ENCODE measurements around the gene BACH1. TPM values are rescaled to one million over a fixed set of nuclear protein-coding genes. Genes with fewer than 3 reads are reported as not detected.
A peak's percentile ranks its signal among the peaks of the same experiment; 100 is the strongest.
"Not testable (repeated sequence)": the region's sequence is repeated elsewhere in the genome, so short reads cannot be mapped to it uniquely, and the experiment has no call there.

Gene BACH1
- total and polyA plus RNA-seq, 10 of the 15 experiments (the other 5 are each of a cell fraction or from before 2014, with no cell fraction given) = 3.2 to 25.7 (median 10.5) TPM

GRCh38 chr21:29253861-29254260, 44.9 kb upstream of the BACH1 start:
- TF ChIP-seq CBX3 (IDR thresholded peaks at IDR 0.05; ENCODE audit: borderline replicate concordance, low read depth) = 0 out of 2 replicates have a peak, but pooled peaks have one; percentile 44
- H3K27ac ChIP-seq (ENCODE audit: control insufficient read depth, insufficient read depth); CTCF ChIA-PET; POLR2A ChIA-PET; H3K4me2 ChIP-seq (ENCODE audit: control insufficient read depth, insufficient read depth); H4K20me1 ChIP-seq (ENCODE audit: control insufficient read depth, insufficient read depth); H2AFZ ChIP-seq (ENCODE audit: control insufficient read depth, low read depth, low read length); H3K9ac ChIP-seq (ENCODE audit: control insufficient read depth, insufficient read depth, low read length); H3K36me3 ChIP-seq (ENCODE audit: control insufficient read depth in 2 of 2, insufficient read depth in 2 of 2, low read length in 1 of 2); H3K4me3 ChIP-seq; in situ Hi-C loops (cut with MboI); H3K27me3 ChIP-seq (replicated peaks in 1 of 2; ENCODE audit: control insufficient read depth in 2 of 2, insufficient read depth in 2 of 2, low read length in 1 of 2); ATAC-seq; intact Hi-C loops (cut with micrococcal nuclease; ENCODE audit: unreplicated experiment); BruUV-seq (replicated peaks); DNase-seq (ENCODE audit: low read depth, low spot score); H3K79me2 ChIP-seq (ENCODE audit: control insufficient read depth, insufficient read depth, low read length); FAIRE-seq; H3K4me1 ChIP-seq (ENCODE audit: control insufficient read depth, insufficient read depth, low read length): not testable (repeated sequence)
- peaks cover 15% of the 10 kb centered on the region for H3K9me3 ChIP-seq (replicated peaks; ENCODE audit: control insufficient read depth, insufficient read depth, low read length)
- ChIA-PET SMC1A (ENCODE audit: uncharacterized antibody, unreplicated experiment) (interaction anchor here (1.4 to 1.5 kb wide), 2 partner anchors 9 to 34 kb away, joined by 4 to 7 read pairs; no protein-coding TSS in a partner anchor), RAD21 (ENCODE audit: unreplicated experiment) (interaction anchor here (0.6 kb wide), 1 partner anchor 150 kb away, joined by 3 read pairs; no protein-coding TSS in a partner anchor)

GRCh38 chr21:29254550-29254949, 44.2 kb upstream of the BACH1 start:
- no peaks in the 10 kb centered on the region for H3K27me3 ChIP-seq (replicated peaks in 1 of 2; ENCODE audit: control insufficient read depth in 2 of 2, insufficient read depth in 2 of 2, low read length in 1 of 2)
- no peak overlapping the region for H2AFZ ChIP-seq (ENCODE audit: control insufficient read depth, low read depth, low read length)
- intact Hi-C loops (cut with micrococcal nuclease; ENCODE audit: unreplicated experiment) = no loop called here
- in situ Hi-C loops (cut with MboI) = no loop called here
- FAIRE-seq (no peak), ATAC-seq (no peak), DNase-seq (ENCODE audit: low read depth, low spot score) (no peak)
- ChIA-PET POLR2A (no interaction called here), CTCF (interaction anchor here (1.6 kb wide), 1 partner anchor 9 kb away, joined by 7 read pairs; no protein-coding TSS in a partner anchor), SMC1A (ENCODE audit: uncharacterized antibody, unreplicated experiment) (interaction anchor here (0.8 to 1.5 kb wide), 3 partner anchors 9 to 46 kb away, joined by 3 to 7 read pairs (median 4); no protein-coding TSS in a partner anchor), RAD21 (ENCODE audit: unreplicated experiment) (no interaction called here)
- no peaks in the 10 kb centered on the region for H3K79me2 ChIP-seq (ENCODE audit: control insufficient read depth, insufficient read depth, low read length)
- peaks cover 11% of the 10 kb centered on the region for H3K9me3 ChIP-seq (replicated peaks; ENCODE audit: control insufficient read depth, insufficient read depth, low read length)
- no peaks in the 10 kb centered on the region for H3K36me3 ChIP-seq (ENCODE audit: control insufficient read depth in 2 of 2, insufficient read depth in 2 of 2, low read length in 1 of 2)
- H3K4me2 ChIP-seq (ENCODE audit: control insufficient read depth, insufficient read depth) = no peak overlapping the region
- TF ChIP-seq MLLT1 (IDR thresholded peaks at IDR 0.05) (no peak), KLF5 (IDR thresholded peaks at IDR 0.05; ENCODE audit: partially characterized antibody) (no peak), IKZF1 (conservative IDR thresholded peaks at IDR 0.05) (no peak), LARP7 (IDR thresholded peaks at IDR 0.05) (no peak), FOXK2 (IDR thresholded peaks at IDR 0.05) (no peak), PML (IDR thresholded peaks at IDR 0.05; ENCODE audit: low read length) (no peak), RBBP5 (conservative IDR thresholded peaks at IDR 0.05) (no peak), NR2F1 (conservative IDR thresholded peaks at IDR 0.05) (no peak)
- BruUV-seq (replicated peaks) = no TSS peak
- no peaks in the 10 kb centered on the region for H3K4me1 ChIP-seq (ENCODE audit: control insufficient read depth, insufficient read depth, low read length)
- H4K20me1 ChIP-seq (ENCODE audit: control insufficient read depth, insufficient read depth) = no peaks in the 10 kb centered on the region
- H3K4me3 ChIP-seq = no peak overlapping the region
- H3K27ac ChIP-seq (ENCODE audit: control insufficient read depth, insufficient read depth) = no peak overlapping the region
- H3K9ac ChIP-seq (ENCODE audit: control insufficient read depth, insufficient read depth, low read length) = no peak overlapping the region
- 96% methylated on average over 1 of the region's 1 CpG for WGBS (ENCODE audit: insufficient coverage, insufficient replicate concordance, low lambda C conversion rate, missing lambda C conversion rate)

Data from GM12878 (cell line).